ENCODE data around the gene LYZL4. TPM values are rescaled to one million over a fixed set of nuclear protein-coding genes. Genes with fewer than 3 reads are reported as not detected.
A peak's percentile ranks its signal among the peaks of the same experiment; 100 is the strongest.

Gene LYZL4
- total RNA-seq, 1 experiment from 2014 or later = not detected

GRCh38 chr3:42381551-42382082 lies 28.8 kb downstream of the LYZL4 start:
- DNase-seq (ENCODE audit: low spot score) = no peak
- in situ Hi-C loops (cut with HindIII; ENCODE audit: low sequenced_read_pairs) = no loop called here

- no peak for DNase-seq (ENCODE audit: low spot score)
- in situ Hi-C loops (cut with HindIII; ENCODE audit: low sequenced_read_pairs) = no loop called here
These were observed 32.7 kb downstream of the LYZL4 start for GRCh38 chr3:42377681-42378080.

- no peak for DNase-seq (ENCODE audit: low spot score)
- in situ Hi-C loops (cut with HindIII; ENCODE audit: low sequenced_read_pairs) = no loop called here
These were observed 34.0 kb downstream of the LYZL4 start for GRCh38 chr3:42376344-42376798.

- DNase-seq (ENCODE audit: low spot score) = no peak
- in situ Hi-C loops (cut with HindIII; ENCODE audit: low sequenced_read_pairs) = no loop called here
These were observed 35.1 kb downstream of the LYZL4 start for GRCh38 chr3:42375121-42375800.

- no peak for DNase-seq (ENCODE audit: low spot score)
- in situ Hi-C loops (cut with HindIII; ENCODE audit: low sequenced_read_pairs) = no loop called here
These were observed 38.6 kb downstream of the LYZL4 start for GRCh38 chr3:42371776-42372175.

GRCh38 chr3:42369832-42370231 lies 40.6 kb downstream of the LYZL4 start:
- no peak for DNase-seq (ENCODE audit: low spot score)
- in situ Hi-C loops (cut with HindIII; ENCODE audit: low sequenced_read_pairs) = no loop called here

GRCh38 chr3:42369304-42369703 lies 41.1 kb downstream of the LYZL4 start:
- in situ Hi-C loops (cut with HindIII; ENCODE audit: low sequenced_read_pairs) = no loop called here
- DNase-seq (ENCODE audit: low spot score) = peak; percentile 21

- in situ Hi-C loops (cut with HindIII; ENCODE audit: low sequenced_read_pairs) = no loop called here
- no peak for DNase-seq (ENCODE audit: low spot score)
These were observed 41.5 kb downstream of the LYZL4 start for GRCh38 chr3:42368861-42369260.

GRCh38 chr3:42367903-42368302 lies 42.5 kb downstream of the LYZL4 start:
- in situ Hi-C loops (cut with HindIII; ENCODE audit: low sequenced_read_pairs) = no loop called here
- DNase-seq (ENCODE audit: low spot score) = no peak

GRCh38 chr3:42366550-42366949 lies 43.9 kb downstream of the LYZL4 start:
- in situ Hi-C loops (cut with HindIII; ENCODE audit: low sequenced_read_pairs) = no loop called here
- DNase-seq (ENCODE audit: low spot score) = no peak

GRCh38 chr3:42357335-42357734 lies 53.1 kb downstream of the LYZL4 start:
- no peak for DNase-seq (ENCODE audit: low spot score)
- in situ Hi-C loops (cut with HindIII; ENCODE audit: low sequenced_read_pairs) = no loop called here

- in situ Hi-C loops (cut with HindIII; ENCODE audit: low sequenced_read_pairs) = no loop called here
- DNase-seq (ENCODE audit: low spot score) = no peak
These were observed 54.8 kb downstream of the LYZL4 start for GRCh38 chr3:42355612-42356011.

- peak; percentile 9 for DNase-seq (ENCODE audit: low spot score)
- in situ Hi-C loops (cut with HindIII; ENCODE audit: low sequenced_read_pairs) = no loop called here
These were observed 56.8 kb downstream of the LYZL4 start for GRCh38 chr3:42353631-42354030.

- DNase-seq (ENCODE audit: low spot score) = peak; percentile 11
- in situ Hi-C loops (cut with HindIII; ENCODE audit: low sequenced_read_pairs) = no loop called here
These were observed 59.2 kb downstream of the LYZL4 start for GRCh38 chr3:42351207-42351606.

- in situ Hi-C loops (cut with HindIII; ENCODE audit: low sequenced_read_pairs) = no loop called here
- DNase-seq (ENCODE audit: low spot score) = peak; percentile 75
These were observed 60.4 kb downstream of the LYZL4 start for GRCh38 chr3:42349765-42350594.

GRCh38 chr3:42347928-42348327 lies 62.5 kb downstream of the LYZL4 start:
- in situ Hi-C loops (cut with HindIII; ENCODE audit: low sequenced_read_pairs) = no loop called here
- DNase-seq (ENCODE audit: low spot score) = peak; percentile 10

Other genes with a start within 250 kb of the LYZL4 start
- gene CCK, start 144.4 kb downstream of the LYZL4 start, total RNA-seq (2014; rRNA removed; shearing (Covaris generic)) = not detected in 2 replicates
- gene VIPR1, start 92.0 kb upstream of the LYZL4 start, total RNA-seq (2014; rRNA removed; shearing (Covaris generic)) = 0.14 TPM in 1 of 2 replicates, not detected in the other
- gene SEC22C, start 171.4 kb upstream of the LYZL4 start, total RNA-seq (2014; rRNA removed; shearing (Covaris generic)) = 83.4 and 84.3 TPM in 2 replicates
- 41.1 and 45.8 TPM in 2 replicates for gene SS18L2, start 180.2 kb upstream of the LYZL4 start, total RNA-seq (2014; rRNA removed; shearing (Covaris generic))
- gene NKTR, start 190.1 kb upstream of the LYZL4 start, total RNA-seq (2014; rRNA removed; shearing (Covaris generic)) = 9.5 and 23.6 TPM in 2 replicates
- 12.7 and 16.1 TPM in 2 replicates for gene ZBTB47, start 243.1 kb upstream of the LYZL4 start, total RNA-seq (2014; rRNA removed; shearing (Covaris generic))

Measured in G401 (cell line).